Esophagus squamous epithelium (tissue), 4 donors: Measurements from ENCODE around the gene GNAL.

Experiments
- CTCF ChIP-seq, 6 experiments: fragments of 450-650 bp in 4 of 6; fragments of 200-600 bp in 2 of 6; sonication (generic) in 2 of 6; IDR thresholded peaks; one replicate each; pipeline ENCODE4 v1.5.1; 2016 to 2019; ENCODE audit warnings: antibody characterized with exemption in 6 of 6, mild to moderate bottlenecking in 4 of 6, moderate library complexity in 4 of 6
- POLR2A ChIP-seq, 4 donors: fragments of 450-650 bp; IDR thresholded peaks; one replicate each; pipeline ENCODE4 v1.6.1; 2017; ENCODE audit warnings: antibody characterized with exemption in 4 of 4, mild to moderate bottlenecking in 4 of 4, moderate library complexity in 3 of 4

- TF ChIP-seq POLR2A (IDR thresholded peaks at IDR 0.05) (no peak), CTCF (IDR thresholded peaks at IDR 0.05) (no peak)
Observed at GRCh38 chr18:11667578-11667977, 21.5 kb upstream of the GNAL start.
